SU-DHL-6 (cell line): ENCODE measurements around the gene MEIOB.

Experiments
- EZH2phosphoT487 ChIP-seq: fragments of 200-600 bp; sonication (generic), shearing (Covaris generic); conservative IDR thresholded peaks from 2 replicates; pipeline ENCODE4 v1.6.1; 2018; ENCODE audit warnings: mild to moderate bottlenecking, antibody characterized with exemption, low read length, moderate library complexity, mixed read lengths
- TF ChIP-seq, protein P1 (sequence below): fragments of 200-600 bp; sonication (generic); IDR thresholded peaks from one replicate; pipeline ENCODE4 v1.5.1; 2017; ENCODE audit warnings: antibody characterized with exemption, mild to moderate bottlenecking, low read length, moderate library complexity; ENCODE audit not compliant: insufficient read depth, poor library complexity, severe bottlenecking

GRCh38 chr16:1914988-1915387 is 43.0 kb upstream of the MEIOB start:
- TF ChIP-seq EZH2phosphoT487: no peak
- TF ChIP-seq, protein P1, sequence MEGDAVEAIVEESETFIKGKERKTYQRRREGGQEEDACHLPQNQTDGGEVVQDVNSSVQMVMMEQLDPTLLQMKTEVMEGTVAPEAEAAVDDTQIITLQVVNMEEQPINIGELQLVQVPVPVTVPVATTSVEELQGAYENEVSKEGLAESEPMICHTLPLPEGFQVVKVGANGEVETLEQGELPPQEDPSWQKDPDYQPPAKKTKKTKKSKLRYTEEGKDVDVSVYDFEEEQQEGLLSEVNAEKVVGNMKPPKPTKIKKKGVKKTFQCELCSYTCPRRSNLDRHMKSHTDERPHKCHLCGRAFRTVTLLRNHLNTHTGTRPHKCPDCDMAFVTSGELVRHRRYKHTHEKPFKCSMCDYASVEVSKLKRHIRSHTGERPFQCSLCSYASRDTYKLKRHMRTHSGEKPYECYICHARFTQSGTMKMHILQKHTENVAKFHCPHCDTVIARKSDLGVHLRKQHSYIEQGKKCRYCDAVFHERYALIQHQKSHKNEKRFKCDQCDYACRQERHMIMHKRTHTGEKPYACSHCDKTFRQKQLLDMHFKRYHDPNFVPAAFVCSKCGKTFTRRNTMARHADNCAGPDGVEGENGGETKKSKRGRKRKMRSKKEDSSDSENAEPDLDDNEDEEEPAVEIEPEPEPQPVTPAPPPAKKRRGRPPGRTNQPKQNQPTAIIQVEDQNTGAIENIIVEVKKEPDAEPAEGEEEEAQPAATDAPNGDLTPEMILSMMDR: no peak
